SK-N-SH treated with all-trans-retinoic acid at 6 μM for 48 hours (cell line): ENCODE data around the gene TECTB.

Source experiments
- ARNTL ChIP-seq: fragments of 450-650 bp; formaldehyde crosslinking; IDR thresholded peaks from 2 replicates; pipeline ENCODE4 v1.5.0; 2020; ENCODE audit warnings: low read depth, mild to moderate bottlenecking, moderate library complexity, borderline replicate concordance
- BACH2 ChIP-seq: fragments of 250-450 bp; sonication (Bioruptor Pico); IDR thresholded peaks from 2 replicates; pipeline ENCODE4 v1.9.0; 2021; ENCODE audit warnings: mild to moderate bottlenecking, borderline replicate concordance
- GLIS3 ChIP-seq: fragments of 250-450 bp; sonication (Bioruptor Pico); IDR thresholded peaks from 2 replicates; pipeline ENCODE4 v1.5.0; 2020; ENCODE audit warnings: mild to moderate bottlenecking, moderate library complexity
- PPARA ChIP-seq: fragments of 250-450 bp; sonication (Bioruptor Pico); IDR thresholded peaks from 2 replicates; pipeline ENCODE4 v1.5.0; 2020; ENCODE audit warnings: mild to moderate bottlenecking, borderline replicate concordance
- TCF4 ChIP-seq: fragments of 250-450 bp; sonication (Bioruptor Pico); IDR thresholded peaks from 2 replicates; pipeline ENCODE4 v1.8.0; 2021; ENCODE audit warnings: mild to moderate bottlenecking, moderate library complexity, borderline replicate concordance
- ZC3H10 ChIP-seq: fragments of 250-450 bp; sonication (Bioruptor Pico); IDR thresholded peaks from 2 replicates; pipeline ENCODE4 v1.5.1; 2021; ENCODE audit warnings: mild to moderate bottlenecking, moderate library complexity
- ZFP3 ChIP-seq: fragments of 250-450 bp; sonication (Bioruptor Pico); IDR thresholded peaks from 2 replicates; pipeline ENCODE4 v1.5.0; 2020; ENCODE audit warnings: mild to moderate bottlenecking, moderate library complexity
- ZNF565 ChIP-seq: fragments of 450-650 bp; formaldehyde crosslinking; conservative IDR thresholded peaks from 2 replicates; pipeline ENCODE4 v1.5.0; 2020; ENCODE audit warnings: low read depth, mild to moderate bottlenecking, moderate library complexity
- TF ChIP-seq, protein P1 (sequence below): fragments of 250-450 bp; sonication (Bioruptor Pico); IDR thresholded peaks from 2 replicates; pipeline ENCODE4 v1.8.0; 2020; ENCODE audit warnings: mild to moderate bottlenecking, moderate library complexity, borderline replicate concordance

DNA sequence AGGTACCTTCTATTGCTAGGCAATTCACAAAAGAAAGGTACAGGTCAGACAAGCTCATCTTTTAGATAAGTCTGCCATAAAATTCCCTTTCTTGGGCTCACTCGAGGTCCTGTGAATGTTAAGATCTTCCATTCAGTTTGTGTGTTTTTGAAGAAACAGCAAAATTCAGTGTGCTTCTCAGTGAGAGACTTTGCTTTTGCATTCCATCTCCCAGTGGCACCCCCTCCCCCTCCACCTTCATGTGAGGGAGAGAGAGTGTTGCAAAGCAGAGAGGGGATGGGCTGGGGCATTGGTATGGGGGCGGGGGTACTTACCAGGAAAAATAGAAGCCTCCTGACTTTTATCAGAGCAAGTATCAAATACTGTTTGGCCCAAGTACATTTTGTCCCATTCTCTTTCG lies 3.8 kb upstream of the TECTB start:
- no peak for TF ChIP-seq ZNF565 (CRISPR knock-in tag)
- TF ChIP-seq, protein P1, sequence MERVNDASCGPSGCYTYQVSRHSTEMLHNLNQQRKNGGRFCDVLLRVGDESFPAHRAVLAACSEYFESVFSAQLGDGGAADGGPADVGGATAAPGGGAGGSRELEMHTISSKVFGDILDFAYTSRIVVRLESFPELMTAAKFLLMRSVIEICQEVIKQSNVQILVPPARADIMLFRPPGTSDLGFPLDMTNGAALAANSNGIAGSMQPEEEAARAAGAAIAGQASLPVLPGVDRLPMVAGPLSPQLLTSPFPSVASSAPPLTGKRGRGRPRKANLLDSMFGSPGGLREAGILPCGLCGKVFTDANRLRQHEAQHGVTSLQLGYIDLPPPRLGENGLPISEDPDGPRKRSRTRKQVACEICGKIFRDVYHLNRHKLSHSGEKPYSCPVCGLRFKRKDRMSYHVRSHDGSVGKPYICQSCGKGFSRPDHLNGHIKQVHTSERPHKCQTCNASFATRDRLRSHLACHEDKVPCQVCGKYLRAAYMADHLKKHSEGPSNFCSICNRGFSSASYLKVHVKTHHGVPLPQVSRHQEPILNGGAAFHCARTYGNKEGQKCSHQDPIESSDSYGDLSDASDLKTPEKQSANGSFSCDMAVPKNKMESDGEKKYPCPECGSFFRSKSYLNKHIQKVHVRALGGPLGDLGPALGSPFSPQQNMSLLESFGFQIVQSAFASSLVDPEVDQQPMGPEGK (CRISPR knock-in tag), result no peak
- TF ChIP-seq PPARA (CRISPR knock-in tag), result no peak
- no peak for TF ChIP-seq ZFP3 (CRISPR knock-in tag)
- no peak for TF ChIP-seq ARNTL (CRISPR knock-in tag)
- no peak for TF ChIP-seq ZC3H10 (CRISPR knock-in tag)
- TF ChIP-seq GLIS3 (CRISPR knock-in tag), result no peak
- no peak for TF ChIP-seq BACH2
- TF ChIP-seq TCF4 (CRISPR knock-in tag), result no peak
